ENCODE data around the gene CACUL1.

DNA sequence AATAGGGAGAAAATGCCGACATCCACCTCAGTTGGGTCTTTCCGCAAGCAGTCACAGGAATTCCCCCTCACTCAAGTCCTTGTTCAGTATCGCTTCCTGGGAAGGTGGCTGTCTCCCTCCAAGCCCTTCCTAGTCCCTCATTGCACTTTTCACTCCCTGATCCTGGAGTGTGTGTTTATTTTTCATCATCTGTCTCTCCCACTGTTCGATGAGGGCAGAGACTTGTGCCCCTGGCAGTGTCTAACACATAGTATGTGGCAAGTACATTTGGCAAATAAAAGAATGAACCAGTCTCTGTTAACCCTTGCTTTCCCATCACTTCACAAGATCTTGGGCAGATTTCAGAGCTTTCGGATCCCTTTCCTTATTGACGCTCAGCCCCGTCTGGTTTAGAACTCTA, 24.0 kb upstream of the CACUL1 start:
- no peak for TF ChIP-seq NR1H2 (CRISPR knock-in tag; IDR thresholded peaks at IDR 0.05)
- TF ChIP-seq CREM (IDR thresholded peaks at IDR 0.05; ENCODE audit: low read depth), result no peak
- no peak for TF ChIP-seq ETV6 (IDR thresholded peaks at IDR 0.05; ENCODE audit: borderline replicate concordance in 1 of 2, low read depth in 2 of 2, low read length in 1 of 2)
- no peak for TF ChIP-seq ETV6 (CRISPR knock-in tag; IDR thresholded peaks at IDR 0.05; ENCODE audit: borderline replicate concordance)
- no peak for TF ChIP-seq FOXM1 (IDR thresholded peaks at IDR 0.05; ENCODE audit: low read depth)
- TF ChIP-seq FOXM1 (CRISPR knock-in tag; IDR thresholded peaks at IDR 0.05; ENCODE audit: low read depth), result no peak
- no peak for TF ChIP-seq XRCC3 (IDR thresholded peaks at IDR 0.05)

Data from K562 (cell line).